ENCODE measurements around the gene PRKCZ.

The PRKCZ gene

DNA sequence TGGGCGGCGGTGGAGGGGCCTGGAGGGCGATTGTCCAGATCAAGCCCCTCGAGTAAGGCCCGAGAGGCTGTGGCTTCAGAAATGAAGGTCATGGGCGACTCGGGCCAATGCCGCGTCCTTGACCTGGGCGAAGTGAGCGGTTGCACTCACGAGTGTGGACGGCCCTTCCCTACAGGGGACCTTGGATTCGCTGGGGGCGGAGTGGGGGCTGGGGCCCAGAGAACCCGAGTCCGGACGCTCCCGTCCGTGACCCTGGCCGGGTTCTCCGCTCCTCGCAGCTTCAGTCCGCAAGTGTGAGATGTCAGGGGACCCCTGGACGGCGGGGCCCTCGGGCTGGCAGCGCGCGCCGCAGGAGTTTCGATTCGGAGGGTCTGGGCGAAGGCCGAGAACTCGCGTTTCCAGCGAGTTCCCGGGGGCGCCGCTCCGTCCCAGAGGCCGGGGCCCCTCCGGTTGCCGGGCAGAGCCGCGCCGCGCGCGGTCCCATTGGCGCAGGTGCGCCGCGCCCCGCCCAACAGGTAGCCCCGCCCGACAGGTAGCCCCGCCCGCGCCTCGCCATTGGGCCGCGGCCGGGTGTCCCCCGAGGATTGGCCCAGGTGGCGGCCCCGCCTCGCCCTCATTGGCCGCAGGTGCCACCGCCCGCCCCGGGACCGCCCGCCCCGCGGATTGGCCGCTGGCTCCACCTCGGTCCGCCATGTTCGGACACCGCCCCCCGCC is at the start of gene PRKCZ:
Gene PRKCZ (plus strand): TSS at position 694 of the 714 bp plus-strand sequence. CDS start 220 bp downstream, outside the sequence.
- DNase-seq, result peak; percentile 83

DNA sequence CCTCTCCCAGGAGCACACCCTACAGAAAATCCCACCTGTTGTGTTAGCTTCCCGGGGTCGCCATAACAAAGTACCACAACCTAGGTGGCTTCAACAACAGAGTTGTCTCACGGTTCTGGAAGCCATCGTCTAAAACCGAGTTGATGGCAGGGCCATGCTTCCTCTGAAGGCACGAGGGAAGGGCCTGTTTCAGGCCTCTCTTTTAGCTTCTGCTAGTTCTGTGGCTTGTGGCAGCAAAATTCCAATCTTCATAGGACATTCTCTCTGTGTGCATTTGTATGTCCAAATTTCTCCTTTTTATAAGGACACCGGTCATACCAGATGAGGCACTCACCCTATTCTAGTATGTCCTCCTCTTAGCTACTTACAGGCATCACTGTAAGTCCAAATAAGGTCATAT is 49.8 kb upstream of the PRKCZ start:
- no peak for DNase-seq

DNA sequence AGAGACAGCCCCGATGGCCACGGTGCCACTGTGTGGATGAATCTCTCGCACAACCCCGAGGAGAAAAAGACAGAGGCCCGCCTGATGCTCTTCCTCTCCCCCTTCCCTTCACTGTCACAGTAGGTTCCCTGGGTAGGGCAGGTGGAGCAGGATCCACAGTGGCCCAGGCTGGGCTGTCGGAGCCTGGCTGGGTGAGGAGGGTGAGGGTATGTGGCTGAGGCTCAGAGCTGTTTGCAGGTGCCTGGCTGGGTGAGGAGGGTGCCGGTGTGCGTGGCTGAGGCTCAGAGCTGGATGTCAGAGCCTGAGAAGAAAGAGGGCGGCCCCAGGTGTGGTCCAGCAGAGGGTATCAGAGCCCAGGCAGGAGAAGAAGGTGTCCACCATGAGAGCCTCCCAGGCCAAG is 49.4 kb upstream of the PRKCZ start:
- DNase-seq, result no peak

DNA sequence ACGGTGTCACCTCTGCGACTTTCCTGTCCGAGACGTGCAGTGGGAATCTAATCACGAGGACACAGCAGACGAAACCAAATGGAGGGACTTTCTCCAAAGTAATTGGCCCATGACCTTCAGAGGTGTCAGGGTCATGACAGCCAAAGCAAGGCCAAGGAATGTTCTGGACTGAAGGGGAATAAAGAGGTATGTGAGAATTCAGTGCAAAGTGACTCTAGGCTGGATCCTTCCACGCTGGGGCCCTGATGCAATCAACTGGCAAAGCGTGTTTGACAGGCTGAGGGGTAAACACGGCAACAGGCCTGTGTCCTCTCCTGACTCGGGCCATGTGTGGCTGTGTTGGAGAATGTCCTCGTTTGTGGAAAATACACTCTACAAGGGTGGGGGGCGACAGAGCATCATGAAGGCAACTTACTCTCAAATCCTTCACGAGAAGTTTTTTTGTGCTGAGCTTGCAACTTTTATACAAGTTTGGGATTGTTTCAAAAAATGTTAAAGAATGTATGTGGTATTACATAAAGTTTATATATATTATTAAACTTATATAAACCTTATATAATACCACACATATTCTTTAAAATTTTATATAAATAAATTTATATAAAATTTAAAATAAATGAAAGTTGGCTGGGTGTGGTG is 48.3 kb upstream of the PRKCZ start:
- DNase-seq, result no peak

DNA sequence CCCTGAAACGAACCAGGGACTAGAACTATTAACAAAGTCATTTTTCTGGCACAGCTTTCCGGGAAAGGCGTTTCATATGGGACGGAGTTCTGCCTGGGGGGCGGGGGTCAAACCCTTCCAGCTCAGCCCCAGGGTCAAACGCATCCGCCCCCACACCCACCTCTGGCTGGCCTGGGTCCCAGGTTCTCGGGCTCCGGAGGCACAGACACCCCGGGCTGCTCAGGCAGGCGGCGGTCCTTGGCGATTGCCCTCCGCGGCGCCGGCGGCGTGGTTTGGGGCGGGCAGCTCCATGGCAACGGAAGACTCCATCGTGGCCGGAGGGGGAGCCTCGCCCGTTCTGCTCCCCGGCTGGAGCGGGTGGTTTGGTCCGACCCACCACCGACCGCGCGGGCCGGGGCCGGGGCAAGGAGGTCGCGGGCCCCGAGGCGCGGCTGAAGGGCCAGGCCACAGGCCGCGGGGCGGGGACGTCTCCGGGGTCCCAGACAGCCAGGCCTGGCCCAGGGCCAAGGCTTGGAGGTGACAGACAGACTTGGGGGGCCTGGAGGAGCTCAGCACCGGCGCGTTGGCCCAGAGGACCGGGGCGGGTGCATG is 46.6 kb upstream of the PRKCZ start, which contains the start of gene CFAP74:
Gene CFAP74 (minus strand): TSS at position 246 of the 591 bp plus-strand sequence. CDS start 12,830 bp downstream, outside the sequence.
- DNase-seq, result no peak

DNA sequence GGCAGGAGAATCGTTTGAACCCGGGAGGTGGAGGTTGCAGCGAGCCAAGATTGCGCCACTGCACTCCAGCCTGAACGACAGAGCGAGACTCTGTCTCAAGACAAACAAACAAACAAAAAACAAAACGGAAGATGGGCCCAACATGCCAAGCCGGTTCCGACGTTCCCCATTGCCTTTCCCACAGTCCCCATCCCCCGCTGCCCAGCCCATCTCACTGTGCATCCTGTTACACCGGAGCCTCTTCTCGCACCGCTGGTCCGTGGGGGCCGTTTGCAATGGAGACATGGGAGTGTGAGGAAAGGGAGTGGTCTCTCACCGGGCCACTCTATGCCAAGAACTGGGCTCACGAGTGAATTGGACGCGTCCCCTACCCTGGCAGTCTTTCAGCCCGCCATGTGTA is 45.4 kb upstream of the PRKCZ start:
- DNase-seq, result no peak

DNA sequence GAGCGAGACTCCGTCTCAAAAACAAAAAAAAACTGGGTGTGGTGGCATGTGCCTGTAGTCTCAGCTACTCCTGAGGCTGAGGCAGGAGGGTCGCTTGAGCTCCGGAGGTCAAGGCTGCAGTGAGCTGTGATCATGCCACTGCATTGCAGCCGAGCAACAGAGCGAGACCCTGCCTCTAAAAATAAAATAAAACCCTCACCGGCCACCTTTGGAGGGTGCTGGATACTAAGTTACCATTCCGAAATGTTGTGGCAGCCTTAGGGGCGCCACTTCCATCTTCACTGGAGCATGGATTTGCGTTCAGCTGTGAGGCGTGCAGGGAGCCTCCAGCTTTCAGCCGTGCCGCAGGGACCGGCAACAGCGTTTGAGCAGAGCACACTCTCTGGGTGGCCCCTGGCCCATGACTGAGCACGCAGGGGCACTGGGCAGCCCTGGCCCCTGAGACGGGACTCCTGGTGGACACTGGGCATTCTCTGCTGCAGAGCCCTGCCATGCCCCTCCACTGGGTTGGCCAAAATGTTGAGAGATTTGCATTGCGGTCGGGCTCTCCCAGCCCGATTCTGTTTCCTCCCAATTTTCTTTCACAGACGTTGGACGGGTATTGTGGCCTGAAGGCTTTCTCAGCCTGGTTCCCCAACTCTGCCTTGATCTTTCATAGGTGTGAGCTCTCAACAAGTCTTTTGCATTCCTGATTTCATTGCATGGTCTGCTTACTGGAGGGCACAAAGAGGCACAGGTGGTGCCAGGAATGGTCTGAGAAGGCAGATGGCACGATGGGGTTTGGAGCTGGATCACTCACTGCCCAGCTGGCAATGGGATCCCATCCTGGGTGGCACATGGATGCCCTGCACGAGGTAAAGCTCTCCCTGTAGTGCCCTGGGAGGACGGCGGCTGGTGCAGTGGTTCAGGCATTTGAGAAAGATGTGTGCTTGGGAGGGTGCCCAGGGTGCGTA is 40.8 kb upstream of the PRKCZ start:
- DNase-seq, result no peak

DNA sequence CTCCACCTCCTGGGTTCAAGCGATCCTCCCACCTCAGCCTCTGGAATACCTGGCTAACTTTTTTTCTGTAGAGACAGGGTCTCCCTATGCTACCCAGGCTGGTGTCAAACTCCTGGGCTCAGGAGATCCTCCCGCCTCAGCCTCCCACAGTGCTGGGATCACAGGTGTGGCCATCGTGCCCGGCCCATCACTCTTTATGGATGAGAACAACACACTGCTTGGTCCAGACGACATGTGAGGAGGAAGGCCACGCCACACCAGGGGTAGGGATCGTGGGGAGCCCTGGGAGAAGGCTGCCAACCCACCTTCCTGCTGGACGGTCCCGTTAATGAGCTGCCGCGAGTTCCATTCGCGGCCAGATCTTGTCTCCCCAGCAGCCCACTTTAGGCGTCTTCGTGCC is 36.0 kb upstream of the PRKCZ start:
- DNase-seq, result no peak

DNA sequence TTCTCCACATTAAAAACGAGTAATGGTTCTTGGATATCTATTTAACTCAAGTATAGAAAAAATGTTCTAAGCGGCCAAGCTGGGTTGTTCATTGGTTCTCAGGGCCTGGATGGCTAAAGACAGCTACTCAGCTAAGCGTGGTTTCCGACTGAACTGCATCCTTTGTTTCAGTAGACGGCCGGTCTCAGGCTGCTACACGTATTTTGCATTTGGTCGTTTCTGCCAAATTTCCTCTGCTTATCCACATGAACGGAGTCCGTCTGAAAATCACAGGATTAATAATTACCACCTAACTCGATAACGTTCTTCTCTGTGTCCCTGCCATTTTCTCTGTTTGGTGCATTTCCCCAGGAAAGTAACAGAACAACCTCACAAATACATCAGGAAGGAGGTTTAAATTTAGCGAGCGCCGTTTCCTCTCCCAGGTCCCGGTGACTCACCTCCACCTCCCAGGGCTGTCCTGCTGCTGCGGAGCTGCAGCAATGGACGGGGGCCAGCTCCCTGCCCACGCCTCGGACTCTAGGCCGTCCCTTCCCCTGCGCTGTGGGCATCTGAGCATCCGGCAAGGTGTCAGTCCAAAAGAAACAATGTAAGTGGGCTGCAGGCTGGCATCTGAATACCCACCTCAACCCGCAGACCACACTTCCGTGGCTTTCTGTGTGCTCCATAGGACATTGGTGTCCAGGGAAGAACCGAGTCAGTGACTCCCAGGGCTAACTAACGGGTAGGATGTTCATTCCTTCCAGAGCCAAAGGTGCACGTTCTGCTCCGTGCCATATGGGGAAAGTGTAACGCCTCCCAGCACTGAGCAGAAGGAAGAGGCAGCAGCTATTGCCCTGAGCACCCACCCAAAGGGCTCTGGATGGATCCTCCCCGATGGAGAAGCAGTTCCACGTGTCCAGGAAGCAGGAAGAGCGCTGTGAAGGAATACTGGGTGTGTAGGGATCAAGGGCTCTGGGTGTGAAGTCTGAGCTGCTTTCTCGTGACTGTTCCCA is 35.2 kb upstream of the PRKCZ start:
- DNase-seq, result no peak

DNA sequence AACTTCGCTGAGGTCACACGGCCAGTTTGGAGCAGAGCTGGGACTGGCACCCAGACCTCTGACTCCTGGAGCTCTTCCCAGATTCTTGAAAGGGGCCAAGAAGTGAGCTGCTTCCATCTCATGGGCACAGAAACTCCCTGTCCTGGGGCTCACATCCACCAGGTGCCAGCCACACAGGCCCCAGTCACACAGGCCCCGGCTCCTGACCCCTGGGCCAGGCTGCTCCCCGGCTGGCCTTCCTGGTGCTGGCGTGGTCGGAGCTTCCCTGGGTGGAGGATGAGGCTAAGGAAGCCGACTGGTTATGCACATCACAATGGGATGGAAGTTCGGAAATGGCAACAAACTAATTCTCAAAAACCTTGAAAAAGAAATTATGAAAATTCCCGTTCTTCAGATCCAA is 34.1 kb upstream of the PRKCZ start:
- DNase-seq, result no peak

DNA sequence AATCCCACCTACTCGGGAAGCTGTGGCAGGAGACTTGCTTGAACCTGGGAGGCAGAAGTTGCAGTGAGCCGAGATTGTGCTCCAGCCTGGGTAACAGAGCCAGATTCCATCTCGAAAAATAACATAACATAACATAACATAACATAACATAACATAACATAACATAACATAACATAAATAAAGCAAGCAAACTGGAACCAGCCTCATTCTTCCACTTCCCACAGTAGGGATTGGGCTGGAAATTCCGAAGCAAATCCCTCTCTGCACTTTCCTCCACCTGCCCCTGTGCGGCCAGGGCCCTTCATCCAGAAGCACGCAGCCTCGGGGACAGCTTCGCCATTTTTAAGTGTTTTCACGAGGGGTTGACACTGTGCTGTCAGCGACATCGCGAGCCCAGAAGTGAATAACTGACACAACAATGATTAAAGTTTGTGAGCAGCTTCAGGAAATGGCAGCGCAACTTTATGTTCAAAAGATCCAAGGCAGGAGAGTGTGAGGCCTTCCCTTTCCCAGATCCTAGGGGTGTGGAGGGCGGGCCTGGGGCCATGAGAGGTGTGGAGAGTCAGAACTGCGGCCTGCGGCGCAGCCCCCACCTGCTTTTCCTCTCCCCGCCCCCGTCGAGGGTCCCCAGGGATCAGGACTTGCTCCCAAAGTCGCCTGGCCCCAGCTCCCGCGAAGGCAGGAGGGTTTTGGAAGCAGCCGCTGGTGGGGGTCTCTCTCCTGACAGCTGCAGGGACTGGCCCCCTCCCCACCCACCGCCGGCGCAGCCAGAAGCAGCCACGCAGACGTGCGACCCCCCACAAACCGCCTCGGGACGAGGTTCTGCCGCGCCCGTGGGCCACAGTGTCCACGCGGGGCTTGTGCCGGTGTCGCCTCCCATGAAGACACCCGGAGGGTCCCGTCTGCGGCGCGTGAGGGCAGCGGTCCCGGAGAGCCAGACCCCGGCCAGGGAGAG is 31.7 kb upstream of the PRKCZ start:
- no peak for DNase-seq

DNA sequence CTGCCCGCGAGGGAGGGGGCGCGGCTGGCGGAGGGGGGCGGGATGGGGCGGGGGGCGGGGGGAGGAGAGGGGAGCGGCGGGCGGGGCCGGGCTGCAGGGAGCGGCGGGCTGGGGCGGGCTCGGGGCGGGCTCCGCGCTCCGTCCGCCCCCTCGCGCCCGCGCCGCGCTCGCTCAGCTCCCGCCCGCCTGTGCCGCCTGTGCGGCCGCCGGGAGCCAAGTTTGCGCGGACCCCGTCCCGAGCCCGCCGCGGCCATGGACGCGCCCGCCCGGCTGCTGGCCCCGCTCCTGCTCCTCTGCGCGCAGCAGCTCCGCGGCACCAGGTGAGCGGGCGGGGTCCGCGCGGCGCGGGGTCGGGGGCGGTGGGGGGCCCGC is 31.1 kb upstream of the PRKCZ start, which contains the start of gene GABRD:
Gene GABRD (plus strand): TSS at position 174 of the 372 bp plus-strand sequence. CDS start 79 bp downstream, at position 253.
- DNase-seq, result no peak

DNA sequence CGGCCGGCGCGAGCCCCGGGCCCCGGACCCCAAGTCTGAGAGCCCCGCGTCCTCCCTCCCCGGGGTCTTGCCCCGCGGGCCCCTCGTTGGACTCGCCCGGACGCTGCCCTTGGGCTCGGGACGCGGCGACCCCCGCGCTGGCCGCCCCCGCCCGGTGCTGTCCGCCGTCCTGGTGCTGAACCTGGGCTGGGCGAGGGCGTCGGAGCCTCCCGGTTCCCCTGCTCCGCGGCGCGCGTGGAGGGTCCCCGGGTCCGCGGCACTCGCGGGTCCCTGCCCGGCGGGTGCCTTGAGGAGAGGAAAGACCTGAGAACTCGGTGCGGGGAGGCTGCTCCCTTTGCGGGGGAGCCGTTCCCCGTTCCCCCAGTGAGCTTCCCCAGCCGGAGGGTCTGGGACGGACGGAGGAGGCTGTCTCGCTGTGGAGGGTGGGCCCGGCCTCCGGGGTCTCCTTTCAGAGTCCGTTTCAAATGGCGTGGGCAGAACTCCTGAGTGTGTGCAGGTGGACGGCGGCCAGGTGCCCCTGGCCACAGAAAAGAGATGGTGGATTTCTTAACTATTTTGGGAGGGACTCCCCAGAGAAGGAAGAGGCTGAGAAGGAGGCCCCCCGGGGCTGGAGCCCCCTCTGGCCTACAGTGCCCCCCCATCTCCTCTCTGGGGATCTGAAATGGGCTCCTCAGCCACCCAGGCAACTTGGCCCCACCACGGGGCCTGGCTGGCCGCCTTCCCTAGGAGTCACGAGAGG is 30.5 kb upstream of the PRKCZ start:
- DNase-seq, result no peak

DNA sequence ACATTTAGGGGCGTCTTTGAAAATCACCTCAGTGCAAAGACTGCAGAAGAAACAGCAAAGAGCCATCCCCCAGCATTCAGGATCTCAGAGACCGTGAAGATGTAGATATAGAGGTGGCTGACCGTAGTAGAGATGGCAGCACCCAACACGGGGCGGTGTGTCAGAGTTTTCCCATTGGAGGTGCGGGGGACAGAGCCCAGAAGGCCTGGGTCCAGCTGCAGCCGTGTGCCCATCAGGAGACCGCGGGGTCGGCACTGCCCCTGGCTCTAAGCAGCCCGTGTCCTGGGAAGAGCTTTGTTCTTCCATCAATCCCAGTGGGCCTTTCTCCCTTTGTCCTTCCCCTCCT is 29.9 kb upstream of the PRKCZ start:
- no peak for DNase-seq

DNA sequence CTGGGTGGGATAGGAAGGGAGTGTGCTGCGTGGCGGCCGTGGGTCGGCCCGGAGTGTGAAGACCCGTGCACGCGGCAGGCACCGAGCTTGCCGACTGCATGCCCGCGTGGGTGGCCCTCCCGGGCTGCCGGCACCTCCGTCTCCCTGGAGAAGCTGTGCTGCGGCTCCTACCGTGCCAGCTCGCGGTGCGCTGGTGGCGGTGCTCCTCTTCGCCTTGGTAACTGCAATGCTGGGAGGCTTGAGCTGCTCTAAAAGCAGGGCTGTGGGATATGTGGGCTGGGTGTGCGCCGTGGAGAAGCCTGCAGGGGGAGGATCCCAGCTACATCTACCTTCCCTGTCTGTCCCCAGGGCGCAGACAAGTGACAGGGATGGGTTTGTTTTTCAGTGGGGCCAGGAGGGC is 28.7 kb upstream of the PRKCZ start:
- DNase-seq, result no peak

DNA sequence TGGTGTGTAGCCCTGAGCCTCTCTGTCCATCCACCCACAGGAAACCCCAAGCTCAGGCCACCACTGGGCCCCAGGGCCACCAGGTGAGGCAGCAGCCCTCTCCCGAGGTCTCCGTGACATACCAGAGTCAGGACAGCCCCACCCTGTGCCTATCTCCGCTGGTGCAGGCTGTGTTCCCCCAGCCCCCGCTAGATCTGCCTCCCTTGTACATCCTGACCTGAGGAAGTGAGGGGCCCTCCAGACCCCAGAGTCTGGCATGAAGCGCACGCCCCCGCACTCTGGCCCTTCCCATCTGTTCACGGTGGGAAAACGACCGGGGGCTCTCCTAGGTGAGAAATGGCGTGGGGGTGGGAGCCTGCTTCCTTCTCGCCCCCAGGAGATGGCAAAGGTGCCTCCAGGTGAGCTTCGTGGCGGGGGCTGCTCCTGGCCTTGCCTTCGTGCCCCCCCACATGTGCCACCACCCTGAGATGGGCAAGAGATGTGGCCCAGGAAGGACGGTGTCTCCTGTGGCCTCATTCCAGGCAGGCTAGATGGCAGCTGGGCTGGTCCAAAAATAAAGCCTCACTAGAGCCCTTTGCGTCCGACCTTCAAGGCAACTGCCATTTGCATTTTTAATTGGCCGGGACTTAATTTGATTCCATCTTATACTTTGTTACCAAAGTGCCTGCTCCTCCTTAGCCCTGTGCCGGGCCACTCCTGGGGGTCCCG is 28.0 kb upstream of the PRKCZ start:
- no peak for DNase-seq

DNA sequence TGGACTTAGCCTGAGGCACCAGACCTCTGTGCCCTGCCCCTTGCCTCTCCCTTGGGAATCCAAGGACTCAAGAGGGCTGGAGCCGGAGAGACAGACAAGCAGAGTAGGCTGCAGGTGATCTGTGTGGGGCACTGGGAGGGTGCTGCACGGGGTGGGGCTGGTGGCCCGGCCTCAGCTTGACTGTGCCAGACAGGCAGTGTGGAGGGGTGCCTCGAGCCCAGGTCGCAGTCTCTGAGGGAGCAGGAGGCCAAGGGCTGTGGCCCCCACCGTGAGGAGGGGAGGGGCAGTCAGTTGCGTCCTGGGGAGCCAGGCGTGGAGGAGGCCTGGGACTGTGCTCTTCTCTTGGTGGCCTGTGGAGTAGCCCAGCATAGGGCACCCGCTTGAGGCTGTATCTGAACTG is 27.0 kb upstream of the PRKCZ start:
- no peak for DNase-seq

DNA sequence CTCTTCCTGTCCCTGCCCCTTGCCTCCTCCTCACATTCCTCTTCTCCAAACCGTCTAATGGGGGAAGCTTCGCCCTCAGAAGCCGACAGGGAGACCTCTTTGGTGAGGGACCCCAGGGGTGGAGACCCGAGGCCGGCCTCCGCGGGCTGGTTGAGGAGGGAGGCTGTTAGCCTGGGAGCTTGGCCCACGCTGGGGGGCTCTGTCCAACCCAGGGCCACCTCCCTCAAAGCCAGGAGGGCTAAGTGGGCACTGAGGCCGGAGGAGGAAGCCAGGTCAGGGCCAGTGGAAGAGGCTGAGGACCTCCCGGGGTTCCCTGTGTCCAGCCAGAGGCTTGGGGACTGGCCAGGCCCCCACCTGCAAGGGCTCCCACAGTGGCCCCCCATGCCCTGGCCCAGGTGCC is 25.8 kb upstream of the PRKCZ start:
- DNase-seq, result no peak

DNA sequence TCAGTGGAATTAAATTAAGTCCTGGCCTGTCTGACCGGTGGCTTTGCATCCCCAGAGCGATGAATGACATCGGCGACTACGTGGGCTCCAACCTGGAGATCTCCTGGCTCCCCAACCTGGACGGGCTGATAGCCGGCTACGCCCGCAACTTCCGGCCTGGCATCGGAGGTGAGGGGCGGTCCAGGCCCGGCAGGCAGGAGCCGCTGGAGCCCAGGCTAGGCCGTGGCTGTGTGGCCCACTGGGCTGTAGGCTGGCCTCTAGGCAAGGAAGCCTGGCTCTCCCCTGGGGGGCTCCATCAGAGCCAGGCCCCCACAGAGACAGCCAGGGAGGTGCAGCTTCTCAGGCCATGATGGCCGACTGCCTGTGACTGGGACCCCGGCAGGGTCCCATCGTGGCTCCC is 25.3 kb upstream of the PRKCZ start:
- DNase-seq, result no peak
